Forelimb muscle (tissue), 1 donor: ENCODE data around the gene IRAK1BP1. TPM values are rescaled to one million over a fixed set of nuclear protein-coding genes. Genes with fewer than 3 reads are reported as not detected.
"Not testable (repeated sequence)": the region's sequence is repeated elsewhere in the genome, so short reads cannot be mapped to it uniquely, and the experiment has no call there.

Experiments used
- DNase-seq: peaks from one replicate; pipeline ENCODE4 v3.0.0-alpha.2; 2013; ENCODE audit warnings: low read depth
- polyA plus RNA-seq: library from polyadenylated mRNA; unstranded; fragments of 120-200 nt; gene quantifications from one replicate; pipeline ENCODE4 v1.2.1, GENCODE V29; 2013; ENCODE audit not compliant: insufficient read length

The IRAK1BP1 gene
- polyA plus RNA-seq, 1 donor = 3.6 TPM

GRCh38 chr6:78889901-78890300 is 22.6 kb downstream of the IRAK1BP1 start:
- DNase-seq = not testable (repeated sequence)

DNA sequence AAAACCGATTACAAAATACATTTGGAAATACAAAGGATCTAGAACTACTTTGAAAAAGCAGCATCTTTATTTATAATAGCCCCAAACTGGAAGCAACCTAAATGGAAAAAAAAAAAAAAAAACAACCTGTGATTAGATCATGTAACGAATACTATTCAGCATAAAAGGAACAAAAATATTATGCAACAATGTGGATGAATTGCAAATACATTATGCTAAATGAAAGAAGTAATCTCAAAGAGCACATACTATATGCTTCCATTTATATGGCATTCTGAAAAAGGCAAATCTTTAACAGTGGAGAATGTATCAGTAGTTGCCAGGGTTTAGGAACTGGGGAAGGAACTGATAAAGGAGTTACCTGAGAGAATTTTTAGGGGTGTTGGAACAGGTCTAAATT is 28.9 kb downstream of the IRAK1BP1 start:
- DNase-seq = no peak

DNA sequence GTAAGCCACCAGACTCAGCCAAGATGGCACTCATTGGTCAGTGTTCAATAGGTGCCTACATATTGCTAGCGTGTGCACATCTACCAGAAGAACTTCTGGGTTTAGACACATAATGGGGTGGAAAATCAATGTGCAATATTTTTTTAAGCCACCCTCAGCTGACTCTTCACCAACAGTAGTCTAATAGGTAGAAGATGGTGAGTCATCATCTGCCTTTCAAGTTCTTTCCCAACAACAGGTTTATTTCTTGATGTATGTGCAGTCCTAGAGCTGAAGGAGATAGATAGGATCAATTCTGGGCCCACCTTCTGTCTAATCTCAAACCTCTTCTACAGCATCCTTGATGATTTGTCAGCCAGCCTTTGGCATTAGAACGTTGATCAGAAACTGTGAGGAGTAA is 41.3 kb downstream of the IRAK1BP1 start:
- no peak for DNase-seq

DNA sequence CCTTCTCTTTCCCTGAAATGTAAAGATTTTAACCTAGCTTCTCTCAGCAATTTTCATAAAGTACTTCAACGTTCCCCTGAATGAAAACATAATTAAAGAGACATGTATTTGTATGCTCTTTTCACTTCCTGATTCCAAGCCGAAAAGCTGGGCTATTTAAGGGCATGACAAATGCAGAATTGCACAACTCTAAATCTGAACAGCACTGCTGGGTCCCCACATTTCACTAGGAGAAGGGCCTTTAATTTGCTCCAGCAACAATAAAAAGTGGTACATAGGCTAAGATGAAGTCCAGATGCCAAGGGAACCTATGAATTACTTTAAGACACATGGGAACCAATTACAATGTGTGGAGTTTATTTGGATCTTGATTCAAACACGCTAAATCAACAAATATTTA is 42.0 kb downstream of the IRAK1BP1 start:
- no peak for DNase-seq

GRCh38 chr6:78910010-78910409 is 42.7 kb downstream of the IRAK1BP1 start:
- no peak for DNase-seq

- DNase-seq = no peak
Measured at GRCh38 chr6:78910591-78911171, 43.3 kb downstream of the IRAK1BP1 start.

GRCh38 chr6:78911218-78911940 is 44.0 kb downstream of the IRAK1BP1 start:
- no peak for DNase-seq

- DNase-seq = no peak
Measured at GRCh38 chr6:78916411-78916810, 49.1 kb downstream of the IRAK1BP1 start.

- no peak for DNase-seq
Measured at GRCh38 chr6:78917788-78918187, 50.4 kb downstream of the IRAK1BP1 start.

DNA sequence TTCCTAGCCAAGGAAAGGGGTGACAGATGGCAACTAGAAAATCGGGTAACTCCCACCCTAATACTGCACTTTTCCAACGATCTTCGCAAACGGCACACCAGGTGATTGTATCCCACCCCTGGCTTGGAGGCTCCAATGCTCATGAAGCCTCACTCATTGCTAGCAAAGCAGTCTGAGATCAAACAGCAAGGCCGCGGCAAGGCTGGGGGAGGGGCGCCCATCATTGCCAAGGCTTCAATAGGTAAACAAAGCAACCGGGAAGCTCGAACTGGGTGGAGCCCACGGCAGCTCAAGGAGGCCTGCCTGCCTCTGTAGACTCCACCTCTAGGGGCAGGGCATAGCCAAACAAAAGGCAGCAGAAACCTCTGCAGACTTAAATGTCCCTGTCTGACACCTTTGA is 53.8 kb downstream of the IRAK1BP1 start:
- DNase-seq = not testable (repeated sequence)

GRCh38 chr6:78925317-78925716 is 58.0 kb downstream of the IRAK1BP1 start:
- no peak for DNase-seq

DNA sequence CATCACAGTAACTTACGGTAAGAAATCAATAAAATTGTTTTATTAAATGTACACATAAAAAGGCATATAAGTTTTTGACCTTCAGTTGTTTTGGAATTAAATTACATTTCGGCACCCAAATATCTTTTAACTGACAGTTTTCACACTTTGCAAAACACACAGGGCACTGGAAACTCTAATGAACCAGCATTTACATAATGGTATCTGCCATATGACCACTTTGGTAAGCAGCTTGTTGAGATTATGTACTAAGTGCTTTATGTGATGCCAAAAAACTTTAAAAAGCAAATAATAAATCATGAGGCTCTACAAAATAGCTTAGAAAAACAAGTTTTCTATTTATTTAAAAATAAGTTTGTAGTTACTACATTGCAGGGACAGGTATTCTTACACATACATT is 68.2 kb downstream of the IRAK1BP1 start:
- DNase-seq = no peak

DNA sequence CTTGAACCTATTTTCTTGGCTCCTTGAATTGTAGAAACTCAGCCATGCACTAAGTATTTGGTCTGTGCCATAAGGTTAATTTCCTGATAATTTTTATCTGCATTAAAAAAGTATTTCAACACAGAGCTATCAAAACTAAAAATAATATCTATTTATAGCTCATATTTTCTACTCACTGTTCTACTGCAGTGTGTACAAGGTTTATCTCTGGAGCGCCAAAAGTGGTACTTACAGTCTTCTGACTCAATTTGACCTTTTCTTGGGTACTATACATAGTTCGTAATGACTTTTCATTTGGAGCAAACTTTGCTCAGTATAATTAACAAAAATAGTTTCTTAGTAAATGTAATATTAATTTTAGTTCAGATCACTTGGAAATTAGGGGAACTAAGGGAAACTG is 69.2 kb downstream of the IRAK1BP1 start:
- no peak for DNase-seq

- no peak for DNase-seq
Measured at GRCh38 chr6:78942446-78942845, 75.1 kb downstream of the IRAK1BP1 start.

- DNase-seq = no peak
Measured at GRCh38 chr6:78947529-78947928, 80.2 kb downstream of the IRAK1BP1 start.

- no peak for DNase-seq
Measured at GRCh38 chr6:78947962-78948361, 80.6 kb downstream of the IRAK1BP1 start.

DNA sequence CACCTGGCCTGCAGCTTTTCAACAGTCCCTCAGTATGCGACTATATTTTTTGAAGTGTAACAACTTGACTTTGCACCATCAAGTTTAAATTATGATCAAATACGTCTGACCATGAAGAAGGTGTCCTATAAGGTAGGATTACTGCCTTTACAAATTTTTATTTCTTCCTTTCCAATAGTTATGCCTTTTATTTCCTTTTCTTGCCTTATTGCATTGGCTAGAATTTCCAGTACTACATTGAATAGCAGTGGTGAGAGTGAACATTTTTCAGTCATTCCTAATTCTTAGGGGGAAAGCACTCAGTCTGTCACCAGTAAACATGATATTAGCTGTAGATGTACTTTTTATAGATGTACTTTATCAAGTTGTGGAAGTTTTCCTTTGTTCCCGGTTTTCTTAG is 81.4 kb downstream of the IRAK1BP1 start:
- no peak for DNase-seq

DNA sequence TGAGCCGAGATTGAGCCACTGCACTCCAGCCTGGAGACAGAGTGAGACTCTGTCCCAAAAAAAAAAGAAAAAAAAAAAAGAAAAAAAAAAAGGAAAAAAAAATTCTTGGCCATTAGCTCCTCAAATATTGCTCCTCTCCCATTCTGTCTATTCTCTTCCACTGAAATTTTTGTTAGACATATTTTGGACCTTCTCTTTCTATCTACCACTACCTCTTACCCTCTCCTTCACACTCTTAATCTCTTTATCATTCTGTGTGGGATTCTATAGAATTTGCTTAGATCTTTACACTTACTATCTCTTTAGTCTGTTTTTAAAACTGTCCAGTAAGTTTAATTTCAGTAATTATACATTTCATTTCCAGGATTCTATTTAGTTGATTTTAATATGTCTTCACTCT is 85.0 kb downstream of the IRAK1BP1 start:
- DNase-seq = no peak

Other genes with a start within 250 kb of the IRAK1BP1 start
- gene PHIP, start 210.7 kb downstream of the IRAK1BP1 start, polyA plus RNA-seq = 25.5 TPM